HG02763 (cell line): ENCODE results near the gene L1TD1.
"Not testable (repeated sequence)": the region's sequence is repeated elsewhere in the genome, so short reads cannot be mapped to it uniquely, and the experiment has no call there.

Experiments used
- ATAC-seq: cut with Tn5 transposase; IDR thresholded peaks from one replicate; pipeline ENCODE4 v1.9.1; 2021; ENCODE audit warnings: mild to moderate bottlenecking, moderate library complexity; ENCODE audit not compliant: unreplicated experiment

The L1TD1 gene

DNA sequence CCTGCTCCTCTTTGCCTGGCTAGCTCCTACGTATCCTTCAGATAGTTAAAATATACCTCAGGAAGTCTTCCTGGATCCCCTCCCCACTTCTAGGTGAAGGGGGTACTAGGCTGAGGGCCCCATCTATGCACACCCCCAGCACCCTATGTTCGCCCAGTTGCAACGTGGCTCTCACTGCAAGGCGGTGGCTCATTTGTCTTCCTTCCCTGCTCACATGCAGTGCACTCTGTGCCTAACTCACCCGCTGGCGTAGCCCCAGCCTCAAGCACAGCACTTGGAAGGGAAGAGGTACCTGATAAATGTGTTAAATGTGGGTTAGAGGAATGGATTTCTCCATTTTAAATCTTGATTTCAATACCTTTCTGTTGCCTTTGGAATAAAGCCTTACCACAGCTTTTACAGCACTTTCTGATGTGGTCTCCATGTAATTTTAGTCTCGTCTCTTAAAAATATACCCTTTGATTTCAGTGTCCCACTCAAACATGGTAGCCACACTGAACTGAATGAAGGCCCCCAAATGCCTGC lies 39.3 kb downstream of the L1TD1 start:
- no peak for ATAC-seq

GRCh38 chr1:62234688-62235087 lies 40.0 kb downstream of the L1TD1 start:
- no peak for ATAC-seq

GRCh38 chr1:62235576-62235975 lies 40.9 kb downstream of the L1TD1 start:
- no peak for ATAC-seq

GRCh38 chr1:62237361-62237760 lies 42.7 kb downstream of the L1TD1 start:
- ATAC-seq, result no peak

- ATAC-seq, result no peak
Observed at GRCh38 chr1:62237950-62238374, 43.3 kb downstream of the L1TD1 start.

DNA sequence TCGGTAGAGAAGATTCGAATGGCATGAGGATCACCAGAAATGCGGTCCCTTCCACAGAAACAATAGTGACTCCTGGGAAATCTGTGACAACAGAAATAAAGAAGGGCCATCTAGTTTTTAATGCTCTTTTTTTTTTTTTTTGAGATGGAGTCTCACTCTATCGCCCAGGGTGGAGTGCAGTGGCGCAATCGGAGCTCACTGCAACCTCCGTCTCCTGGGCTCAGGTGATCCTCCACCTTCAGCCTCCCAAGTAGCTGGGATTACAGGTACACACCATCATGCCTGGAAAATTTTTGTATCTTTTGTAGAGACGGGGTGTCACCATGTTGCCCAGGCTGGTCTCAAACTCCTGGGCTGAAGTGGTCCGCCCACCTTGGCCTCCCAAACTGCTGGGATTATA lies 43.9 kb downstream of the L1TD1 start:
- ATAC-seq, result no peak

DNA sequence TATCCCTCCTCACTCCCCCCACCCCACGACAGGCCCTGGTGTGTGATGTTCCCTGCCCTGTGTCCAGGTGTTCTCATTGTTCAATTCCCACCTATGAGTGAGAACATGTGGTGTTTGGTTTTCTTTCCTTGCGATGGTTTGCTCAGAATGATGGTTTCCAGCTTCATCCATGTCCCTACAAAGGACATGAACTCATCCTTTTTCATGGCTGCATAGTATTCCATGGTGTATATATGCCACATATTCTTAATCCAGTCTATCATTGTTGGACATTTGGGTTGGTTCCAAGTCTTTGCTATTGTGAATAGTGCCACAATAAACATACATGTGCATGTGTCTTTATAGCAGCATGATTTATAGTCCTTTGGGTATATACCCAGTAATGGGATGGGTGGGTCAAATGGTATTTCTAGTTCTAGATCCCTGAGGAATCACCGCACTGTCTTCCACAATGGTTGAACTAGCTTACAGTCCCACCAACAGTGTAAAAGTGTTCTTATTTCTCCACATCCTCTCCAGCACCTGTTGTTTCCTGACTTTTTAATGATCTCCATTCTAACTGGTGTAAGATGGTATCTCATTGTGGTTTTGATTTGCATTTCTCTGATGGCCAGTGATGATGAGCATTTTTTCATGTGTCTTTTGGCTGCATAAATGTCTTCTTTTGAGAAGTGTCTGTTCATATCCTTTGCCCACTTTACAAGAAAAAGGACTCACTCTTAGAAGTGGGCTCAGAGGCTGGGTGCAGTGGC lies 45.2 kb downstream of the L1TD1 start:
- not testable (repeated sequence) for ATAC-seq

- ATAC-seq, result no peak
Observed at GRCh38 chr1:62240651-62241370, 46.2 kb downstream of the L1TD1 start.

DNA sequence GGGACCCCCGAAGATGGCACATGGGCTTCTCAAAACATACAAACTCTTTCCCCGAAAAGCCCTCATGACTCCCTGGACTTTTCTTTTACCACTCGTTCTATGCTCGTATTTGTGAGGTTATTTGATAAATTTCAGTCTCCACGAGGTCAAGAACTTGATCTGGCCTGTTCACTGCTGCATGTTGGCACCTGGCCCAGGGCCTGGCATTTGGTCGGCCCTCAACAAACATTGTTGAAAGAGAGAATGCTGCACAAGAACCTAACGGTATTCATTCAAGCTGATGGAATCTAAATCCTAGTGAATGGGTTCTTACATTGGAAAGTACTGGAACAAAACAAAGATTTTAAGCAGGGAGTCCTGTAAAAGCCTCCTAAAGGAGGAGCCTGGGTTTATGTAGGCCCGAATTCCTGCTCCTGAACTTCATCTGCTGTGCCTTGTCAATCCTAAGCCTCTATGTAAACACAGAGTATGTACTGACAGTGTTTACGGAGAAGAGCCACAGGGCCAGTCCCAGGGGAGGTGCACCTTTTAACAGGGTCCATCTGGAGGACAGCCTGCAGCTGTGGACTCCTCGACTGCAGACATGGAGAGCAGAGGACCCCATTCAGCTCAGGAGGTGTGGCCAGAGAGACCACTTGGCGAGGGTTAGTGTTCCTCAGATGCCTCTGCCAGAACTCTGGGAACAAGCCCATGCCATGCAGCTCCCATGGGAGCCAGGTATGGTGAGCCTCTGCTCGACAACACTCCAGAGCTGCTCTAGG lies 46.9 kb downstream of the L1TD1 start:
- ATAC-seq, result no peak

DNA sequence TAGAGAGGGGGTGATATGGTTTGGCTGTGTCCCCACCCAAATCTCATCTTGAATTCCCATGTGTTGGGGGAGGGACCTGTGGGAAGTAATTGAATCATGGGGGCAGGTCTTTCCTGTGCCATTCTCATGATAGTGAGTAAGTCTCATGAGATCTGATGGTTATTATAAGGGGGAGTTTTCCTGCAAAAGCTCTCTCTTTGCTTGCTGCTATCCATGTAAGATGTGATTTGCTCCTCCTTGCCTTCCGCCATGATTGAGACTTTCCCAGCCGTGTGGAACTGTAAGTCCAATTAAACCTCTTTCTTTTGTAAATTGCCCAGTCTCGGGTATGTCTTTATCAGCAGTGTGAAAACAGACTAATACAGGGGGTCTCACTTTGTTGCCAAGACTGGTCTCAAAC lies 49.7 kb downstream of the L1TD1 start:
- ATAC-seq, result not testable (repeated sequence)

- no peak for ATAC-seq
Observed at GRCh38 chr1:62245201-62245600, 50.6 kb downstream of the L1TD1 start.

DNA sequence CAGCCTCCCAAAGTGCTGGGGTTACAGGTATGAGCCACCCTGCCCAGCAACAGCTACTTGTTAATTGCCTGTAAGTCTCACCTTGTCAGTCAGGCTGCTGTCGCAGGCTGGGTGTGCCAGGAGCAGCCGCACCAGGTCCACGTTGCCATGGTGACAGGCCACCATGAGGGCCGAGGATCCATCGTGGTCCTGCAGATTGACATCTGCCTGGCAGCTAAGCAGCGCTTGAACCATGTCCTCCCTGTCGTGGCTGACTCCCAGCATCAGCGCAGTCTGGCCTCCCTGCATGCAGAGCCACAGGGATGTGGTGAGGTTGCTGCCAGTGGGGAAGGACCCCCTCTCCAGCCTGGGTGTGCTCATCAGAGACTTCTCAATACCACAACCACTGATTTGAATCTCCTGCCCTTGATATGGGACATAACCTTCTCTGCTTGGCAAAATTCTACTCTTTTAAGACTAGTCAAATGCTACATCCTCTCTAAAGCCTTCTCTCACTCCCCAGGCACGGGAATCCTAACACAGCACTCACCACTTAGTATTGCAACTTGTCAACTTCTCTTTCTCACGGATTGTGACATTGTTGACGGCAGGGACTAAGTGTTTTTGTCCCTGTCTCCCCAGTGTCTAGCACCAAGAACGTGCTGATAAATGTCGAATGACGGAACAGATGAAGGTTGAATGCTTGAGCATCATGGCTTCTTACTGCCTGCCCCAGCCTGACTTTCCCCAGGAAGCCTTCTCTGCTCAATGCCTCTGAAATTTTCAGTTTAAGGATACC lies 52.9 kb downstream of the L1TD1 start:
- no peak for ATAC-seq

DNA sequence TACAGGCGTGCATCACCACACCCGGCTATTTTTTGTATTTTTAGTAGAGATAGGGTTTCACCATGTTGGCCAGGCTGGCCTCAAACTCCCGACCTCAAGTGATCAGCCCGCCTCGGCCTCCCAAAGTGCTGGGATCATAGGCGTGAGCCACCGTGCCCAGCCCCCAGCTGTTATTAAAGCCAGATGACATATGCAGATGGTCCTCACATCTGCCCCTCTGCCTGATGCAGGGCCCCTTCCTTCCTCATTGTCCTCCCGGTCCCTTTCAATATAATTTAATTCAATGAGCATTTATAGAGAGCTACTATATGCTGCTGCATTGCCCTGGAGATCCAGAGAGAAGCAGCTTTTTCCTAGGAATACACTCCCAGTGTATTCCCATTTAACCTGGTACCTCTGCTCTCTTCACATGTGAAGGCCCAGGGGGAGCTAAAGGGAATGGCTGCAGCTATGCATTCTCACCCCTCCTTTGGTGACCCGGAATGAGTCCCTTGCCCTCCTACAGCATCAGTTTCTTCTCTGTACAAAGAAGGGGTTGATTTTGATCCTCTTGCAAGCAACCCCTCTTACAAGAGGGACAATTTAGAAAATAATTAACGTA lies 55.6 kb downstream of the L1TD1 start:
- no peak for ATAC-seq

DNA sequence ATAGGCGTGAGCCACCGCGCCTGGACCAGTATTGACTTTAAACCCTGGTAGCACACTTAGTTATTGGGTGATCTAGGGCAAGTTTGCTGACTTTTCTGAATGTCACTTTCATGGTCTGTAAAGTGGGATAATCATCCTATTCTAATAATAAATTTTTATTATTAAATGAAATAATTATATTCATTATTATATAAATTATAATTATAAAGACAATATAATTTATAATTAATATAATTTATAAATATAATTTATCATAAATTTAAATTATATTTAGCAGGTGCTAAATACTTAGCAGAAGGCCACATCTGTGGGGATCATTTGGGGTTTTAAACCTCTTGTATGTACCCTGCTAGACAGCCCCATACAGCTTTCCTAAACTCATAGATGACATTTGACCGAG lies 64.9 kb downstream of the L1TD1 start:
- ATAC-seq, result no peak

- no peak for ATAC-seq
Observed at GRCh38 chr1:62260688-62261087, 66.0 kb downstream of the L1TD1 start.
